A673 (cell line): ENCODE results near the gene ZNF212. TPM values are rescaled to one million over a fixed set of nuclear protein-coding genes. Genes with fewer than 3 reads are reported as not detected.

Experiments
- BruUV-seq: library from RNA; stranded (reverse); fragments of 400-500 nt; replicated peaks from 2 replicates; lab custom pipeline; 2021; lab: Mats Ljungman, UMichigan
- CTCF ChIA-PET: fragments of 300-600 bp; sonication (Branson Sonifier 250); formaldehyde crosslinking; loops from one replicate; lab custom pipeline; 2022; ENCODE audit warnings: antibody characterized with exemption; lab: Charles Lee
- POLR2A ChIA-PET: fragments of 300-600 bp; sonication (Branson Sonifier 250); formaldehyde crosslinking; loops from one replicate; lab custom pipeline; 2022; ENCODE audit warnings: antibody characterized with exemption; ENCODE audit not compliant: low non-redundant PET; lab: Charles Lee
- DNase-seq: peaks from one replicate; pipeline ENCODE4 v3.0.0-alpha.2; 2015; ENCODE audit warnings: low spot score
- H3K27ac ChIP-seq: fragments of 200-600 bp; sonication (generic); 2 replicates; pipeline ENCODE4 v1.5.1; 2016; ENCODE audit warnings: mixed run types, low read depth, mild to moderate bottlenecking, mixed read lengths, antibody characterized with exemption, low read length; ENCODE audit not compliant: poor library complexity, severe bottlenecking
- H3K27me3 ChIP-seq: fragments of 200-600 bp; sonication (generic); replicated peaks from 2 replicates; pipeline ENCODE4 v1.6.1; 2017; ENCODE audit warnings: mixed run types, low read depth, mild to moderate bottlenecking, mixed read lengths, antibody characterized with exemption, low read length; ENCODE audit not compliant: insufficient read depth, poor library complexity
- H3K36me3 ChIP-seq: fragments of 200-600 bp; sonication (generic); 2 replicates; pipeline ENCODE4 v1.6.1; 2016; ENCODE audit warnings: mixed run types, mild to moderate bottlenecking, mixed read lengths, antibody characterized with exemption, low read length; ENCODE audit not compliant: insufficient read depth, poor library complexity, severe bottlenecking
- H3K4me1 ChIP-seq: fragments of 200-600 bp; sonication (generic); 2 replicates; pipeline ENCODE4 v1.6.1; 2017; ENCODE audit warnings: mixed run types, mild to moderate bottlenecking, mixed read lengths, antibody characterized with exemption, low read length; ENCODE audit not compliant: insufficient read depth, poor library complexity, severe bottlenecking
- H3K4me3 ChIP-seq: fragments of 200-600 bp; sonication (generic); 2 replicates; pipeline ENCODE4 v1.5.1; 2016; ENCODE audit warnings: low read depth, mixed run types, mild to moderate bottlenecking, mixed read lengths, low read length; ENCODE audit not compliant: poor library complexity, severe bottlenecking
- H3K9me3 ChIP-seq: fragments of 200-600 bp; sonication (generic); 2 replicates; pipeline ENCODE4 v1.6.1; 2016; ENCODE audit warnings: mixed run types, low read depth, mild to moderate bottlenecking, mixed read lengths, antibody characterized with exemption, low read length; ENCODE audit not compliant: poor library complexity, severe bottlenecking
- EZH2 ChIP-seq: fragments of 200-600 bp; sonication (generic); IDR thresholded peaks from 2 replicates; pipeline ENCODE4 v1.6.1; 2017; ENCODE audit warnings: borderline replicate concordance, low read depth, mild to moderate bottlenecking, mixed read lengths, antibody characterized with exemption, low read length; ENCODE audit not compliant: poor library complexity, severe bottlenecking
- intact Hi-C: fragments of 100-400 bp; cut with micrococcal nuclease; formaldehyde crosslinking; loops from one replicate; pipeline ENCODE4 v1.10.0; 2022; ENCODE audit not compliant: unreplicated experiment
- total RNA-seq: library from RNA; stranded (reverse); gene quantifications from 2 replicates; pipeline ENCODE4 v1.2.3, GENCODE V29; 2021
- TF ChIP-seq, protein P1 (sequence below): fragments of 300-800, 200-600 bp; sonication (generic); conservative IDR thresholded peaks from 2 replicates; pipeline ENCODE4 v1.5.1; 2017; ENCODE audit warnings: low read depth, mild to moderate bottlenecking, antibody characterized with exemption, low read length, moderate library complexity, mixed read lengths

Gene ZNF212
- total RNA-seq, 1 experiment from 2014 or later = 12.3 TPM

DNA sequence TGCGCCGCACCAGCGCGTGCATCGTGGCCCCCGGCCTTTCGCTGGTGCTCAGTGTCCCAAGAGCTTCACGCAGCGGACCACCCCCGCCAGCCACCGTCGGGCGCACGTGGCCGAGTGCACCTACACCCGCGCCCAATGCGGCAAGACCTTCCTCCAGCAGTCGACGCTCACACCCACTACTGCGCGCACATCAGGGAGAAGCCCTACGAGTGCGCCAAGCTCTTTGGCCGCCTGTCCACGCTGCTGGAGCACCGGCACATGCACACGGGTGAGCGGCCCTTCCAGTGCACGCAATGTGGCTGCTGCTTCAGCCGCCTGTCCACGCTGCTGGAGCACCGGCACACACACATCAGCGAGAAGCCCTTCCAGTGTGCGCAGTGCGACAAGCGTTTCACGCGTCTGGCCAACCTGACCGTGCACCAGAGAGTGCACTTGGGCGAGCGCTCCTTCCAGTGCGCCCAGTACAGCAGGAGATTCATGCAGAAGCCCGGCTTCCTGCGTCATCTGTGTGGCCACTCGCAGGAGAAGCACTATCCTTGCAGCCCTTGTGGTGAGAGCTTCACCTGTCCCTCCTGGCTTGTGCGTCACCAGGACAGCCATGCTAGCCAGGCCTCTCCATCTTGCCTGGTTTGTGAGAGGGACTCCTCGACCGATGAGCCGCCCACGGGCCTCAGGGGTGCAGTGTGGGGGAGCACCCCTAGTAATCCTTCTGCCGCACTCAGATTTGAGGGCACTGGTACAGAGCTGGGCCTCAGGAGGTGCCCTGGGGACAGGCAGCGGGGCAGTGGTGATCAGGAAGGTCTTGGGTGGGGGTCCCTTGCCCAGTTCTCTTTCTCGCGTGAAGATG is 55.4 kb downstream of the ZNF212 start:
- no TSS peak for BruUV-seq
- CTCF ChIA-PET = no interaction called here
- H3K27ac ChIP-seq = no peak overlapping the region
- DNase-seq = no peak
- POLR2A ChIA-PET = no interaction called here
- intact Hi-C loops = no loop called here
- TF ChIP-seq, protein P1, sequence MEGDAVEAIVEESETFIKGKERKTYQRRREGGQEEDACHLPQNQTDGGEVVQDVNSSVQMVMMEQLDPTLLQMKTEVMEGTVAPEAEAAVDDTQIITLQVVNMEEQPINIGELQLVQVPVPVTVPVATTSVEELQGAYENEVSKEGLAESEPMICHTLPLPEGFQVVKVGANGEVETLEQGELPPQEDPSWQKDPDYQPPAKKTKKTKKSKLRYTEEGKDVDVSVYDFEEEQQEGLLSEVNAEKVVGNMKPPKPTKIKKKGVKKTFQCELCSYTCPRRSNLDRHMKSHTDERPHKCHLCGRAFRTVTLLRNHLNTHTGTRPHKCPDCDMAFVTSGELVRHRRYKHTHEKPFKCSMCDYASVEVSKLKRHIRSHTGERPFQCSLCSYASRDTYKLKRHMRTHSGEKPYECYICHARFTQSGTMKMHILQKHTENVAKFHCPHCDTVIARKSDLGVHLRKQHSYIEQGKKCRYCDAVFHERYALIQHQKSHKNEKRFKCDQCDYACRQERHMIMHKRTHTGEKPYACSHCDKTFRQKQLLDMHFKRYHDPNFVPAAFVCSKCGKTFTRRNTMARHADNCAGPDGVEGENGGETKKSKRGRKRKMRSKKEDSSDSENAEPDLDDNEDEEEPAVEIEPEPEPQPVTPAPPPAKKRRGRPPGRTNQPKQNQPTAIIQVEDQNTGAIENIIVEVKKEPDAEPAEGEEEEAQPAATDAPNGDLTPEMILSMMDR = no peak
- no peak for TF ChIP-seq EZH2
- H3K36me3 ChIP-seq = no peaks in the 10 kb centered on the region
- H3K4me3 ChIP-seq = no peak overlapping the region
- no peaks in the 10 kb centered on the region for H3K27me3 ChIP-seq
- H3K4me1 ChIP-seq = no peaks in the 10 kb centered on the region
- no peaks in the 10 kb centered on the region for H3K9me3 ChIP-seq

DNA sequence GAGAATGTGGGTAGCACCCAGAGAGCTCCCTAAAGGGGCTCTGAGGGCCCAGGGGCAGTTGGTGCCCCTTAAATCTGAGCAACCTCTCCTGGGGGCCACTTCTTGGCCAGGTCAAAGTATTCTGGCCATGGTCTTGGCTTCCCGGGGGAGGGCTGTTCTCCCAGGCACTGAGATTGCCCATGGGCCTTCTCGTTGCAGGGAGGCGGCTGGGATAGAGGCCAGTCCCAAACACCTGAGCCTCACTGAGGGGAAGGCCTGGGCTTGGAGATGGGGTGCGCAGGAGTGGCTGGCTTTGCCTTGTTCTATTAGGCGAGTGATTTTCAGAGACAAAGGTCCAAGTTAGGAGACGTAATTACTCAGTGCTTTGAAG is 56.0 kb downstream of the ZNF212 start:
- Histone ChIP-seq H3K9me3 (no peaks in the 10 kb centered on the region), H3K27me3 (no peaks in the 10 kb centered on the region), H3K36me3 (no peaks in the 10 kb centered on the region), H3K27ac (no peak overlapping the region), H3K4me1 (no peaks in the 10 kb centered on the region), H3K4me3 (no peak overlapping the region)
- ChIA-PET POLR2A (no interaction called here), CTCF (no interaction called here)
- intact Hi-C loops = no loop called here
- no TSS peak for BruUV-seq
- TF ChIP-seq EZH2 = no peak
- TF ChIP-seq, protein P1 = no peak
- DNase-seq = no peak

DNA sequence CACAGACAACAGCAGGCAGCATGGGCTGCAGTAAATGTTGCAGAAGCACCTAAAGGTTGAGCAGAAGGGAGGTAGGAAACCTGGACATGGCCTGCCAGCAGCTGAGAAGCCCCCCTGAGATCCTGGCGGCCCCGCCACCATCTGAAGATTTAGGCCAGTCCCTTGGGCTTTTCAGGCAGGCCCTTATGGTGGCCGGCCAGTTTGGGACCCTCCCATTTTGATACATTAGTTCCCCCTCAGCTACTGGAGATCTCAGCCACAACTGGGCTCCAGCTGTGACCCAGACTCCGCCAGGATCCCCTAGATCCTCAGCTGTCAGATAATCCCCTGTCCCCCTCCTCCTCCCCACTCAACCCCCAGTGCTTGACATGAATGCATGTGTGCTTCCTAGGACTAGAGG is 56.9 kb downstream of the ZNF212 start:
- no peak overlapping the region for H3K27ac ChIP-seq
- no peak for DNase-seq
- TF ChIP-seq, protein P1 = no peak
- no peak for TF ChIP-seq EZH2
- H3K27me3 ChIP-seq = no peaks in the 10 kb centered on the region
- no peaks in the 10 kb centered on the region for H3K4me1 ChIP-seq
- H3K9me3 ChIP-seq = no peaks in the 10 kb centered on the region
- CTCF ChIA-PET = no interaction called here
- intact Hi-C loops = no loop called here
- no peak overlapping the region for H3K4me3 ChIP-seq
- BruUV-seq = no TSS peak
- H3K36me3 ChIP-seq = no peaks in the 10 kb centered on the region
- POLR2A ChIA-PET = no interaction called here
